Astrocyte of the spinal cord (primary cell): ENCODE measurements around the gene LAMP1.

Source experiments
- DNase-seq: peaks from one replicate; pipeline ENCODE4 v3.0.0; 2011; ENCODE audit warnings: low read depth, low spot score
- H3K4me3 ChIP-seq: 2 replicates; pipeline ENCODE4 v1.5.1; 2011; ENCODE audit warnings: low read depth, mild to moderate bottlenecking, low read length, moderate library complexity
- in situ Hi-C: cut with HindIII; loops from 2 replicates; pipeline ENCODE4 v1.10.0; 2017; ENCODE audit warnings: low sequenced_read_pairs
- TF ChIP-seq, protein P1 (sequence below): IDR thresholded peaks from 2 replicates; pipeline ENCODE4 v1.5.1; 2012; ENCODE audit warnings: low read depth, mild to moderate bottlenecking, low read length, inconsistent platforms

LAMP1 gene

DNA sequence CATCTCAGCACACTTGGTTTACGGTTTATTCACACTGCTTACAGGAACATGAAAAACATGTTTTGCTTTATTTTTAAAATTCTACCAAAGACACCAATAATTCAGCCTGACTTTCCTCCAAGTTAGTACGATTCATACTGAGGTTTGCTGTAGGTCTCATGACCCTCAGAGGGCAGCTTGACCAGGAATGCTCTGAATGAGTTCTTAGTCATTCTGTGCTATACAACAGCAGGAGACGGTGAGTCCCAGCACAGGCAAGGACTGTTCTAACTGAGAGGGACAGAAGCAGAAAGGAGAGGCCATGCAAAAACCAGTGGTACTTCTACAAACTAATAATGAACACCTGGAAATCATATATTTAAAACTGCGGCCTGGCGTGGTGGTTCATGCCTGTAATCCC lies 60.5 kb downstream of the LAMP1 start:
- in situ Hi-C loops = no loop called here
- no peak overlapping the region for H3K4me3 ChIP-seq
- TF ChIP-seq, protein P1, sequence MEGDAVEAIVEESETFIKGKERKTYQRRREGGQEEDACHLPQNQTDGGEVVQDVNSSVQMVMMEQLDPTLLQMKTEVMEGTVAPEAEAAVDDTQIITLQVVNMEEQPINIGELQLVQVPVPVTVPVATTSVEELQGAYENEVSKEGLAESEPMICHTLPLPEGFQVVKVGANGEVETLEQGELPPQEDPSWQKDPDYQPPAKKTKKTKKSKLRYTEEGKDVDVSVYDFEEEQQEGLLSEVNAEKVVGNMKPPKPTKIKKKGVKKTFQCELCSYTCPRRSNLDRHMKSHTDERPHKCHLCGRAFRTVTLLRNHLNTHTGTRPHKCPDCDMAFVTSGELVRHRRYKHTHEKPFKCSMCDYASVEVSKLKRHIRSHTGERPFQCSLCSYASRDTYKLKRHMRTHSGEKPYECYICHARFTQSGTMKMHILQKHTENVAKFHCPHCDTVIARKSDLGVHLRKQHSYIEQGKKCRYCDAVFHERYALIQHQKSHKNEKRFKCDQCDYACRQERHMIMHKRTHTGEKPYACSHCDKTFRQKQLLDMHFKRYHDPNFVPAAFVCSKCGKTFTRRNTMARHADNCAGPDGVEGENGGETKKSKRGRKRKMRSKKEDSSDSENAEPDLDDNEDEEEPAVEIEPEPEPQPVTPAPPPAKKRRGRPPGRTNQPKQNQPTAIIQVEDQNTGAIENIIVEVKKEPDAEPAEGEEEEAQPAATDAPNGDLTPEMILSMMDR = no peak
- DNase-seq = peak; percentile 73

DNA sequence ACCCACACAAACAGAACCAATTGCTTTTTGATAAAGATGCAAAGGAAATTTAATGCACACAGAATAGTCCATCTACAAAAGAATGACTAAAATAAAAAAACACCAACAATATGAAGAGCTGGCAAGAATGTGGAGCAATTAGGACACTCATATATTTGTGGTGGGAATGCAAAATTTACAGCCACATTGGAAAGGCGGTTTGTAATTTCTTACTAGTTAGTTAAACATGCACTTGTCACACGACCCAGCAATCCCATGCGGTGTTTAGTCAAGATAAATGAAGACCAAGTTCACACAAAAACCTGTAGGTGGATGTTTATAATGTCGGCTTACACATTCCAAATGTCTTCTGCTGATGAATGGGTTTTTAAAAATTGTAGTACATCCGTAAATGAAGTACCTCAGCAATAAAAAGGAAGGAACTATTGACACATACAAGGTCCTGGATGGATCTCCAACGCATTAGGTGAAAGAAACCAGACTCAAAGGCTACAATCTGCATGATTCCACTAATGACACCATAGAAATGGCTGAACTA lies 61.7 kb downstream of the LAMP1 start:
- TF ChIP-seq, protein P1 = no peak
- no peak overlapping the region for H3K4me3 ChIP-seq
- no peak for DNase-seq
- in situ Hi-C loops = no loop called here

DNA sequence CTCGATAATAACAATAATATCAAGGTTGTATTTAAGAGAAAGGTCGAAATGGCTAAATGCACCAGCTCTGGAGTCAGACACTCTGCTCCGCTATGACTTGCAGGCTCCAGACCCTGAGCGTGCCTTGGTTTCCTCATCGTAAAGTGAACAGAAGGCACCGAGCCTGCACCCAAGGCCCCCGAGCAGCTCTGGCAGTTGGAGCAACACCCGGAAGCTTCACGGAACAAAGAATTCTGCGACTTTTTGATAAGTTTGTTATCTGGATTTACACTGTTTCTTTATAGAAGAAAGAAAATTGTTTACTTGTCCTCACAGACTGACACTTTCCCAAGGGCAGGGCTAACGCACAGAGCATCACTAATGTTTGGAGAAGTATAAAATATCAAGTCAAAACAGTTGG lies 62.5 kb downstream of the LAMP1 start:
- in situ Hi-C loops = no loop called here
- no peak for DNase-seq
- no peak overlapping the region for H3K4me3 ChIP-seq
- TF ChIP-seq, protein P1 = no peak

DNA sequence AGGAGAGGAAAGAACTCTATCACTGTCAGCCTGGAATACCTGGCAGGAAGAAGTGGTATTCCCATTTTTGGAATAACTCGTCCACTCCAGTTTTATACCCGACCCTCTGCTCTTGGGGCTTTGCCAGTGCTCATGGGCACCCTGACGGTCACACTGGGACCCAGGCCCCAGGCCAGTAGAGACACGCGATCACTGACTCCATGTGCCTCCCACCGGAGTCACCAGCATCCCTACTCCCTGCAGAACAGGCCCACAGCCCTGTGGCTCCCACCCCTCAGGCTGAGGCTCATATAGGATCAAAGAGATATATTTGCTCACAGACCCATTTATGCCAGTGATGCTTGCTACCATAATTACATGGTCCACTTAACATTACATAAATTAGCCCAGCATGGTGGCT lies 63.4 kb downstream of the LAMP1 start:
- DNase-seq = no peak
- TF ChIP-seq, protein P1 = no peak
- H3K4me3 ChIP-seq = no peak overlapping the region
- in situ Hi-C loops = no loop called here

DNA sequence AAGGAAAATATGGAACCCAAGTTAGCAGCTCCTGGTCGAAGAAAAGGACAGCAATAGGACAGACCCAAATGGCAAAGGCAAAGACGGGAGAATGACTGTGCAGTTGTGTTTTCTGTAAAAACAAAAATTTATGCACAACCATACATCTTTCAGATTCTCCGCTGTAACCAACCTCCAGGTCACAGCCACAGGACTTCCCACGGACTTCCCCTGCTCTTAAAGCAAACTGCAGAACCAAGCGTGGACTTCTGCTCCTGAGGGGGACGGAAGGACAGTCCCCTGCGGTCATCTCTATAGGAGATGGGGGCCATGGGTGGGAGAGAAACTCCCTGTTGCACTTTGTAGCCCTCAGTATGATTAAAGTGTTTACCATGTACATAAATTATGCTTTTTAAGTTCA lies 64.4 kb downstream of the LAMP1 start:
- in situ Hi-C loops = no loop called here
- TF ChIP-seq, protein P1 = no peak

DNA sequence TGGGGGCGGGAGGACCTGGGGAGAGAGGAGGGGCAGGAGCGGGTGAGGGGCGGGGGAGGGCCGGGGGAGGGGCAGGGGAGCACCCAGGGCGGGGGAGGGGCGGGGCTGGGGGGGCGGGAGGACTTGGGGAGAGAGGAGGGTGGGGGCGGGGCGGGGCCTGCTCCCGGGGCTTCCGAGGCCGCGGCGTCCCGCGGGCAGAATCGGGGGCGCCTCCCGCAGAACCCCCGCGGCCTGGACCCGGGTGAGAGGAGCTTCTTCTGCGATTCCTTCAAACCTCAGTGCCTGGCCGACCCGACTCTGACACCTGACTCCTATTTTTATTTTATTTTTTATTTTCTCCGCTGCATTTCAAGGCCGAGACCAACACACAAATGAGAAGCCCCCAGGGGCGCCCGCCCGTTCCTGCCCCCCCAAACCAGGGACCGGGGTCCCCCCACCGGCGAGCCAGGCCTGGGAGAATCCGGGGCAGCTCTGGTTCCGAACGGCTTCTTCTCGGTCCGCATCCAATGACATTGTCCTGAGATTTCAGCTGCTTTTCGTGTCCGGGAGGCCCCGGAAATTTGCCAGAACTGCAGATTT lies 67.4 kb downstream of the LAMP1 start:
- TF ChIP-seq, protein P1 = no peak
- no peak for DNase-seq
- H3K4me3 ChIP-seq = peak overlapping the region; percentile 25
- in situ Hi-C loops = no loop called here

More for the DNA sequence above, 64.4 kb downstream of the LAMP1 start:
- no peak overlapping the region for H3K4me3 ChIP-seq
- DNase-seq = no peak
